Progenitor cell of endocrine pancreas (in vitro differentiated cells): ENCODE measurements around the gene GRK5. TPM values are rescaled to one million over a fixed set of nuclear protein-coding genes. Genes with fewer than 3 reads are reported as not detected.
"Not testable (repeated sequence)": the region's sequence is repeated elsewhere in the genome, so short reads cannot be mapped to it uniquely, and the experiment has no call there.

Experiments
- DNase-seq: peaks from one replicate; pipeline ENCODE4 v3.0.0; 2021; ENCODE audit warnings: low spot score; ENCODE audit not compliant: unreplicated experiment
- H3K27ac Mint-ChIP-seq: 2 replicates; pipeline ENCODE4 v1.8.0; 2021; ENCODE audit warnings: mild to moderate bottlenecking, moderate library complexity, mixed read lengths
- H3K27me3 Mint-ChIP-seq: 2 replicates; pipeline ENCODE4 v1.8.0; 2021; ENCODE audit warnings: mixed read lengths
- H3K36me3 Mint-ChIP-seq: 2 replicates; pipeline ENCODE4 v1.8.0; 2022; ENCODE audit warnings: mixed read lengths; ENCODE audit not compliant: insufficient read depth
- H3K4me1 Mint-ChIP-seq: 2 replicates; pipeline ENCODE4 v1.8.0; 2021; ENCODE audit warnings: low read depth, mixed read lengths
- H3K4me3 Mint-ChIP-seq: 2 replicates; pipeline ENCODE4 v1.8.0; 2021; ENCODE audit warnings: low read depth, mild to moderate bottlenecking, moderate library complexity, mixed read lengths
- H3K9me3 Mint-ChIP-seq: 2 replicates; pipeline ENCODE4 v1.8.0; 2021; ENCODE audit warnings: low read depth, mixed read lengths
- total RNA-seq: library from RNA; stranded (reverse); gene quantifications from 2 replicates; pipeline ENCODE4 v1.2.1, GENCODE V29; 2021
- TF ChIP-seq, protein P1 (sequence below): fragments of 200-600 bp; sonication (generic); IDR thresholded peaks from one replicate; pipeline ENCODE4 v1.5.0; 2021; ENCODE audit warnings: antibody characterized with exemption, mild to moderate bottlenecking; ENCODE audit not compliant: unreplicated experiment

GRK5 gene
- total RNA-seq, 1 donor from 2014 or later = 21.6 TPM

DNA sequence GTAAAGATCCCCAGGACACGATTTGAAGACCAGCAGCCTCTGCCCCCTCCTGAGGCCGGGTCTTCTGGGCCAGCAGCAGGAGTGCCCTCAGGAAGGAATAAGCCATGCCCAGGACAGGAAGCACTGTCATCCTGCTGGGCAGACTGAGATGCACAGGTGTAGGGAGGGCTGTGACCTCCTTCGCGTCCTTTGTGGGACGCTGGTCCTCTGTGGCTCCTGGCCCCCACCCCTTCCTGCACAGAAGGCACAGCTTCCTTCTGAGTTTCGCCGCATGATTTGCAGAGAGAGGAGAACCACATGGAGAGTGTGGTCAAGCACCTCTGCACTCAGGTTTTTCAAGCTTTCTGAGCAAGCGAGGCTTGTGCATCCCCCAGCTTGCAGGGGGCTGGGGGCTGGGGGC, 222.4 kb downstream of the GRK5 start:
- H3K4me3 Mint-ChIP-seq = no peak overlapping the region
- no peaks in the 10 kb centered on the region for H3K4me1 Mint-ChIP-seq
- peaks cover 10% of the 10 kb centered on the region for H3K9me3 Mint-ChIP-seq
- DNase-seq = no peak
- TF ChIP-seq, protein P1, sequence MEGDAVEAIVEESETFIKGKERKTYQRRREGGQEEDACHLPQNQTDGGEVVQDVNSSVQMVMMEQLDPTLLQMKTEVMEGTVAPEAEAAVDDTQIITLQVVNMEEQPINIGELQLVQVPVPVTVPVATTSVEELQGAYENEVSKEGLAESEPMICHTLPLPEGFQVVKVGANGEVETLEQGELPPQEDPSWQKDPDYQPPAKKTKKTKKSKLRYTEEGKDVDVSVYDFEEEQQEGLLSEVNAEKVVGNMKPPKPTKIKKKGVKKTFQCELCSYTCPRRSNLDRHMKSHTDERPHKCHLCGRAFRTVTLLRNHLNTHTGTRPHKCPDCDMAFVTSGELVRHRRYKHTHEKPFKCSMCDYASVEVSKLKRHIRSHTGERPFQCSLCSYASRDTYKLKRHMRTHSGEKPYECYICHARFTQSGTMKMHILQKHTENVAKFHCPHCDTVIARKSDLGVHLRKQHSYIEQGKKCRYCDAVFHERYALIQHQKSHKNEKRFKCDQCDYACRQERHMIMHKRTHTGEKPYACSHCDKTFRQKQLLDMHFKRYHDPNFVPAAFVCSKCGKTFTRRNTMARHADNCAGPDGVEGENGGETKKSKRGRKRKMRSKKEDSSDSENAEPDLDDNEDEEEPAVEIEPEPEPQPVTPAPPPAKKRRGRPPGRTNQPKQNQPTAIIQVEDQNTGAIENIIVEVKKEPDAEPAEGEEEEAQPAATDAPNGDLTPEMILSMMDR = no peak
- no peaks in the 10 kb centered on the region for H3K27me3 Mint-ChIP-seq
- peaks cover 22% of the 10 kb centered on the region for H3K36me3 Mint-ChIP-seq
- H3K27ac Mint-ChIP-seq = no peak overlapping the region

DNA sequence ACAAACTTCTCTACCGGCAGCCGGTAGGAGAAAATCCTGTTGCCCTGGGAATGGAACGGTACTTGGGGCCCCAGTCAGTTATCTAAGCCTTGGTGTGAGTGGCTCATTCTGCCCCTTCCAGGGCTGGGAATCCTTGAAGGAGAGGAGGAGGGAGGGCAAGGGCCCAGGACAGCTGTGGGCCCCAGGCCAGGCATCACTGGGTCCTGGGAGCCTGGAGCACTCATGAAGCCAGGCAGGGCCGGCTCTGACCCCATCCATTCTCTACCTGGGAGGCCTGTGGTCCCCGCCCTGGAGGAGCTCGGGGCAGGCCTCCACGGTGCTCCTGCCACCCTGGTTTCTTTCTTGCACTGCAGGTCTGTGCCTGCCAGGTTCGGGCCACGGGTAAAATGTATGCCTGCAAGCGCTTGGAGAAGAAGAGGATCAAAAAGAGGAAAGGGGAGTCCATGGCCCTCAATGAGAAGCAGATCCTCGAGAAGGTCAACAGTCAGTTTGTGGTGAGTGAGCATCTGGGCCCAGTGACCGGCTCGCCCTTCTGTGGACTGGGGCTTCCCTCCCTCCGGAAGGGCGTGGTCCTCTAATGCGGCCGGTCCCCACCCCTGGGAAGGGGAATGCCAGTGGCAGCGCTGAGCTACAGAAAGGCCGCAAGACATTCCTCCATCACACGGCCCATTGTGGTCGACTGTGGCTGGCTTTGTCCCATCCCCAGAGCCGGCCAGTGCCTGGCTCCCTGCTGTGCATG, 223.8 kb downstream of the GRK5 start:
- H3K27ac Mint-ChIP-seq = no peak overlapping the region
- H3K4me1 Mint-ChIP-seq = no peaks in the 10 kb centered on the region
- no peaks in the 10 kb centered on the region for H3K27me3 Mint-ChIP-seq
- TF ChIP-seq, protein P1 = no peak
- no peak for DNase-seq
- peaks cover 14% of the 10 kb centered on the region for H3K9me3 Mint-ChIP-seq
- peaks cover 32% of the 10 kb centered on the region for H3K36me3 Mint-ChIP-seq
- H3K4me3 Mint-ChIP-seq = no peak overlapping the region

DNA sequence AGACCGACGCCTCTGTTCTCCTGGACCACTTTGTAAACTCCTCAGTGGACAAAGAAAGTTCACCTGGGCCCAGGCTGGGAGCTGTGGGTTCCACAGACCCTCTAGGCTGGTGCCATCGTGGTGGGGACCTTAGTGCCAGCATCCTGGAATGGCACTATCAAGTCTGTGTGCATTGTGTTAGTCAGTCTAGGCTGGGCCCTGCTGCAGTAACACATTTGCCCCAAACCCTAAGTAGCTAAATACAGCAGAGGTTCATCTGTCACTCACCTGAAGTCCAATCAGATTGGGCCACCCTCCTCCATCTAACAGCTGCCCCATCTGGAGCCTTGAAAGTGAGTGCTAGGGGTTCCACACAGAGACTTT, 224.4 kb downstream of the GRK5 start:
- DNase-seq = no peak
- H3K27me3 Mint-ChIP-seq = no peaks in the 10 kb centered on the region
- no peak overlapping the region for H3K27ac Mint-ChIP-seq
- H3K36me3 Mint-ChIP-seq = peaks cover 32% of the 10 kb centered on the region
- H3K4me3 Mint-ChIP-seq = no peak overlapping the region
- TF ChIP-seq, protein P1 = no peak
- H3K4me1 Mint-ChIP-seq = no peaks in the 10 kb centered on the region
- peaks cover 14% of the 10 kb centered on the region for H3K9me3 Mint-ChIP-seq

DNA sequence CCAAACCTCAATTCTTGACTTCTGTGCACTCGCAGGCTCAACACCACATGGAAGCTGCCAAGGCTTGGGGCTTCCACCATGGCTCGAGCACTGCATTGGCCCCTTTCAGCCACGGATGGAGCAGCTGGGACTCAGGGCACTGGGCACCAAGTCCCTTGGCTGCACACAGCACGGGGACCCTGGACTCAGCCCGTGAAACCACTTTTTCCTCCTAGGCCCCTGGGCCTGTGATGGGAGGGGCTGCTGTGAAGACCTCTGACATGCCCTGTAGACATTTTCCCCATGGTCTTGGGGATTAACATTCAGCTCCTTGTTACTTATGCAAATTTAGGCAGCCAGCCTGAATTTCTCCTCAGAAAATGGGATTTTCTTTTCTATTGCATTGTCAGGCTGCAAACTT, 227.6 kb downstream of the GRK5 start:
- DNase-seq, H3K27ac Mint-ChIP-seq, H3K4me3 Mint-ChIP-seq, H3K27me3 Mint-ChIP-seq, H3K4me1 Mint-ChIP-seq: not testable (repeated sequence)
- peaks cover 14% of the 10 kb centered on the region for H3K9me3 Mint-ChIP-seq
- H3K36me3 Mint-ChIP-seq = peaks cover 42% of the 10 kb centered on the region

DNA sequence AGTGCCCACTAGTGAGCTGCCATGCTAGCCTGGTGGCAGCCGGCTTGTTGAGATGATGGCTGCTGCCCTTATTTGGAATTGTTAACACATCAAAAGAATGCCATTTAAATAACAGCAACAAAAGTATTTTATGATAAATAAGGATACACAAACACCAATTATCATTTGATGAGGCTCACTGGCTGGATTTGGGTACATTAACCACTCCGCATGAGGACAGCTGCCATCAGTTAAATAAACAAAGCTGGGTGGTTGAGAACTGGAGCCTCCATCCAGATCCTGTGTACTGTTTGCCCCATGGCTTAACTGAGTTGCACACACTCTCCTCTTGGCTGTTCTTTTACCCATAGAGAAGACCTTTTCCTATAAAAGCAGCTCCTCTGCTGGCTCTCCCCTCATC, 231.3 kb downstream of the GRK5 start:
- peaks cover 11% of the 10 kb centered on the region for H3K9me3 Mint-ChIP-seq

More for the DNA sequence above, 231.3 kb downstream of the GRK5 start:
- H3K27me3 Mint-ChIP-seq = no peaks in the 10 kb centered on the region
- H3K4me1 Mint-ChIP-seq = no peaks in the 10 kb centered on the region
- H3K36me3 Mint-ChIP-seq = peaks cover 30% of the 10 kb centered on the region
- no peak overlapping the region for H3K27ac Mint-ChIP-seq
- no peak for DNase-seq
- no peak overlapping the region for H3K4me3 Mint-ChIP-seq
- TF ChIP-seq, protein P1 = no peak
